GM23338 (cell line): ENCODE results near the gene PANK1. TPM values are rescaled to one million over a fixed set of nuclear protein-coding genes. Genes with fewer than 3 reads are reported as not detected.

ENCODE experiments used
- ATAC-seq: fragments of 200-7000 bp; cut with Tn5 transposase; 3 replicates; pipeline ENCODE4 v1.9.1; 2020
- DNase-seq: peaks from one replicate; pipeline ENCODE4 v3.0.0-alpha.2; 2015; ENCODE audit warnings: low spot score
- H2AFZ ChIP-seq: fragments of 200-600 bp; sonication (generic); 2 replicates; pipeline ENCODE4 v1.8.0; 2016; ENCODE audit warnings: antibody characterized with exemption, mild to moderate bottlenecking, moderate library complexity
- H3F3A ChIP-seq: fragments of 200-600 bp; sonication (generic); replicated peaks from 2 replicates; pipeline ENCODE4 v1.8.0; 2017; ENCODE audit warnings: antibody characterized with exemption, mixed run types, low read depth
- H3K27ac ChIP-seq: fragments of 200-600 bp; sonication (generic); 2 replicates; pipeline ENCODE4 v1.6.1; 2016; ENCODE audit warnings: low read depth
- H3K27me3 ChIP-seq: fragments of 200-600 bp; sonication (generic); 2 replicates; pipeline ENCODE4 v1.8.0; 2016; ENCODE audit warnings: mild to moderate bottlenecking, mixed run types, moderate library complexity; ENCODE audit not compliant: insufficient read depth
- H3K36me3 ChIP-seq: fragments of 200-600 bp; sonication (generic); 2 replicates; pipeline ENCODE4 v1.8.0; 2016; ENCODE audit warnings: mild to moderate bottlenecking; ENCODE audit not compliant: insufficient read depth
- H3K4me1 ChIP-seq: fragments of 200-600 bp; sonication (generic); 2 replicates; pipeline ENCODE4 v1.8.0; 2016; ENCODE audit warnings: mild to moderate bottlenecking, moderate library complexity; ENCODE audit not compliant: insufficient read depth
- H3K4me2 ChIP-seq: fragments of 200-600 bp; sonication (generic); 2 replicates; pipeline ENCODE4 v1.7.1; 2017; ENCODE audit warnings: mixed run types
- H3K4me3 ChIP-seq: fragments of 200-600 bp; sonication (generic); 2 replicates; pipeline ENCODE4 v1.6.1; 2016; ENCODE audit warnings: mixed run types
- H3K79me2 ChIP-seq: fragments of 200-600 bp; sonication (generic); replicated peaks from 2 replicates; pipeline ENCODE4 v1.8.0; 2017; ENCODE audit warnings: mild to moderate bottlenecking; ENCODE audit not compliant: insufficient read depth
- H3K9me2 ChIP-seq: fragments of 200-600 bp; sonication (generic); 2 replicates; pipeline ENCODE4 v1.8.0; 2017; ENCODE audit not compliant: insufficient read depth
- H4K20me1 ChIP-seq: fragments of 200-600 bp; sonication (generic); replicated peaks from 2 replicates; pipeline ENCODE4 v1.8.0; 2017; ENCODE audit warnings: mild to moderate bottlenecking; ENCODE audit not compliant: insufficient read depth
- H3K27ac Mint-ChIP-seq: 2 replicates; pipeline ENCODE4 v1.8.0; 2020; ENCODE audit warnings: inconsistent platforms, mild to moderate bottlenecking, moderate library complexity, mixed read lengths
- H3K27me3 Mint-ChIP-seq: 3 replicates; pipeline ENCODE4 v1.8.0; 2022; ENCODE audit warnings: low read depth, mild to moderate bottlenecking, moderate library complexity, mixed read lengths, inconsistent platforms; ENCODE audit not compliant: insufficient read depth, poor library complexity
- H3K36me3 Mint-ChIP-seq: 3 replicates; pipeline ENCODE4 v1.8.0; 2021; ENCODE audit warnings: low read depth, mild to moderate bottlenecking, inconsistent platforms, moderate library complexity, mixed read lengths
- H3K4me1 Mint-ChIP-seq: 3 replicates; pipeline ENCODE4 v1.8.0; 2020; ENCODE audit warnings: mild to moderate bottlenecking, inconsistent platforms, mixed read lengths
- H3K4me3 Mint-ChIP-seq: 3 replicates; pipeline ENCODE4 v1.8.0; 2021; ENCODE audit warnings: moderate library complexity, mild to moderate bottlenecking, inconsistent platforms, mixed read lengths
- H3K9me3 Mint-ChIP-seq: 3 replicates; pipeline ENCODE4 v1.8.0; 2020; ENCODE audit warnings: moderate library complexity, mild to moderate bottlenecking, inconsistent platforms, mixed read lengths
- CREB1 ChIP-seq: fragments of 250-450 bp; sonication (Bioruptor Pico); IDR thresholded peaks from 2 replicates; pipeline ENCODE4 v1.5.0; 2020; ENCODE audit warnings: low read depth, mild to moderate bottlenecking, moderate library complexity
- ETS1 ChIP-seq: IDR thresholded peaks from 2 replicates; pipeline ENCODE4 v1.6.1; 2016; ENCODE audit warnings: antibody characterized with exemption
- EZH2 ChIP-seq: fragments of 200-600 bp; sonication (generic); IDR thresholded peaks from one replicate; pipeline ENCODE4 v1.8.0; 2017; ENCODE audit warnings: antibody characterized with exemption, mild to moderate bottlenecking, low read depth; ENCODE audit not compliant: unreplicated experiment
- EZH2phosphoT487 ChIP-seq: fragments of 200-600 bp; sonication (generic); IDR thresholded peaks from one replicate; pipeline ENCODE4 v1.8.1; 2018; ENCODE audit warnings: antibody characterized with exemption; ENCODE audit not compliant: unreplicated experiment
- JUNB ChIP-seq: IDR thresholded peaks from one replicate; pipeline ENCODE4 v1.6.1; 2016; ENCODE audit warnings: antibody characterized with exemption; ENCODE audit not compliant: unreplicated experiment
- NANOG ChIP-seq: IDR thresholded peaks from 2 replicates; pipeline ENCODE4 v1.6.1; 2016; ENCODE audit warnings: antibody characterized with exemption, borderline replicate concordance
- POLR2AphosphoS5 ChIP-seq: IDR thresholded peaks from 2 replicates; pipeline ENCODE4 v1.6.1; 2016; ENCODE audit warnings: antibody characterized with exemption, low read depth
- REST ChIP-seq: IDR thresholded peaks from one replicate; pipeline ENCODE4 v1.6.1; 2018; ENCODE audit warnings: antibody characterized with exemption; ENCODE audit not compliant: unreplicated experiment
- STAT1 ChIP-seq: IDR thresholded peaks from one replicate; pipeline ENCODE4 v1.6.1; 2016; ENCODE audit warnings: antibody characterized with exemption; ENCODE audit not compliant: unreplicated experiment
- ZNF114 ChIP-seq: fragments of 250-450 bp; sonication (Bioruptor Pico); IDR thresholded peaks from 2 replicates; pipeline ENCODE4 v1.5.0; 2020; ENCODE audit warnings: mild to moderate bottlenecking, moderate library complexity
- ZNF331 ChIP-seq: fragments of 250-450 bp; sonication (Bioruptor Pico); IDR thresholded peaks from 2 replicates; pipeline ENCODE4 v1.5.0; 2020; ENCODE audit warnings: low read depth, mild to moderate bottlenecking, moderate library complexity
- ZNF462 ChIP-seq: fragments of 250-450 bp; sonication (Bioruptor Pico); IDR thresholded peaks from 2 replicates; pipeline ENCODE4 v1.5.0; 2020; ENCODE audit warnings: mild to moderate bottlenecking, moderate library complexity
- polyA plus RNA-seq: library from polyadenylated mRNA; unstranded; fragments of >200 nt; fragmentation: Nextera tagmentation; extraction: Ambion mirVana; gene quantifications from 2 replicates; pipeline ENCODE4 v1.2.1, GENCODE V29; 2016
- total RNA-seq: library from RNA; depleted of rRNA; stranded (reverse); fragments of >200 nt; shearing (Covaris generic); gene quantifications from 2 replicates; pipeline ENCODE4 v1.2.3, GENCODE V29; 2014
- TF ChIP-seq, protein P1 (sequence below), 2 experiments: fragments of 200-600 bp in 1 of 2; sonication (generic) in 1 of 2; conservative IDR thresholded peaks; 2 replicates each; pipeline versions ENCODE4 v1.5.1 to v1.6.1; 2016 to 2017; ENCODE audit warnings: antibody characterized with exemption in 2 of 2, low read depth in 2 of 2, mild to moderate bottlenecking in 2 of 2, moderate library complexity in 1 of 2

The PANK1 gene
- total and polyA plus RNA-seq, 2 experiments from 2014 or later, result 15.2 to 44.7 TPM

GRCh38 chr10:89600041-89600440, 45.0 kb downstream of the PANK1 start:
- H3K36me3 Mint-ChIP-seq, result peaks cover 18% of the 10 kb centered on the region
- no peak for DNase-seq
- 0 out of 2 replicates have a peak overlapping the region, but pooled peaks have one; percentile 12 for H3K27ac ChIP-seq
- peaks cover 36% of the 10 kb centered on the region for H3K79me2 ChIP-seq
- no peaks in the 10 kb centered on the region for H3K27me3 ChIP-seq
- H3K4me2 ChIP-seq, result no peak overlapping the region
- H2AFZ ChIP-seq, result no peak overlapping the region
- H3K27ac Mint-ChIP-seq, result no peak overlapping the region
- no peak overlapping the region for H3K4me3 ChIP-seq
- H4K20me1 ChIP-seq, result no peaks in the 10 kb centered on the region; the same call in none of the 2 replicates
- no peaks in the 10 kb centered on the region for H3K9me3 Mint-ChIP-seq
- no peaks in the 10 kb centered on the region for H3K27me3 Mint-ChIP-seq
- ATAC-seq, result no peak
- no peaks in the 10 kb centered on the region for H3K9me2 ChIP-seq
- H3K4me1 ChIP-seq, result no peaks in the 10 kb centered on the region
- H3K4me1 Mint-ChIP-seq, result no peaks in the 10 kb centered on the region
- peaks cover 9% of the 10 kb centered on the region; the same call in 1 of the 2 replicates for H3K36me3 ChIP-seq
- TF ChIP-seq ETS1 (no peak), ZNF462 (CRISPR knock-in tag) (no peak), ZNF331 (CRISPR knock-in tag) (no peak), CREB1 (CRISPR knock-in tag) (no peak), ZNF114 (CRISPR knock-in tag) (no peak), NANOG (no peak), EZH2phosphoT487 (no peak), JUNB (no peak), REST (no peak), POLR2AphosphoS5 (no peak), EZH2 (no peak), STAT1 (no peak)
- TF ChIP-seq, protein P1, sequence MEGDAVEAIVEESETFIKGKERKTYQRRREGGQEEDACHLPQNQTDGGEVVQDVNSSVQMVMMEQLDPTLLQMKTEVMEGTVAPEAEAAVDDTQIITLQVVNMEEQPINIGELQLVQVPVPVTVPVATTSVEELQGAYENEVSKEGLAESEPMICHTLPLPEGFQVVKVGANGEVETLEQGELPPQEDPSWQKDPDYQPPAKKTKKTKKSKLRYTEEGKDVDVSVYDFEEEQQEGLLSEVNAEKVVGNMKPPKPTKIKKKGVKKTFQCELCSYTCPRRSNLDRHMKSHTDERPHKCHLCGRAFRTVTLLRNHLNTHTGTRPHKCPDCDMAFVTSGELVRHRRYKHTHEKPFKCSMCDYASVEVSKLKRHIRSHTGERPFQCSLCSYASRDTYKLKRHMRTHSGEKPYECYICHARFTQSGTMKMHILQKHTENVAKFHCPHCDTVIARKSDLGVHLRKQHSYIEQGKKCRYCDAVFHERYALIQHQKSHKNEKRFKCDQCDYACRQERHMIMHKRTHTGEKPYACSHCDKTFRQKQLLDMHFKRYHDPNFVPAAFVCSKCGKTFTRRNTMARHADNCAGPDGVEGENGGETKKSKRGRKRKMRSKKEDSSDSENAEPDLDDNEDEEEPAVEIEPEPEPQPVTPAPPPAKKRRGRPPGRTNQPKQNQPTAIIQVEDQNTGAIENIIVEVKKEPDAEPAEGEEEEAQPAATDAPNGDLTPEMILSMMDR (conservative IDR thresholded peaks at IDR 0.05; ENCODE audit: low read depth in 2 of 2), result no peak
- no peaks in the 10 kb centered on the region for H3F3A ChIP-seq
- H3K4me3 Mint-ChIP-seq, result no peak overlapping the region
